Transverse colon (tissue), 3 donors: ENCODE measurements around the gene CENPVL3.

Experiments
- CTCF ChIP-seq, 5 experiments: fragments of 200-600 bp in 3 of 5; fragments of 450-650 bp in 2 of 5; sonication (generic) in 3 of 5; IDR thresholded peaks; 1 replicate in 2 of 5; 2 replicates in 3 of 5; pipeline ENCODE4 v1.5.1; 2016 to 2017; ENCODE audit warnings: antibody characterized with exemption in 5 of 5, inconsistent platforms in 3 of 5, mild to moderate bottlenecking in 2 of 5, moderate library complexity in 1 of 5
- POLR2A ChIP-seq: fragments of 450-650 bp; IDR thresholded peaks from one replicate; pipeline ENCODE4 v1.6.1; 2016; ENCODE audit warnings: antibody characterized with exemption, mild to moderate bottlenecking, moderate library complexity

- TF ChIP-seq POLR2A (no peak), CTCF (IDR thresholded peaks at IDR 0.05) (no peak)
Observed at GRCh38 chrX:51608766-51609165, 9.9 kb downstream of the CENPVL3 start.
